GM19455 (cell line): Measurements from ENCODE around the gene TWSG1.
A peak's percentile ranks its signal among the peaks of the same experiment; 100 is the strongest.
"Not testable (repeated sequence)": the region's sequence is repeated elsewhere in the genome, so short reads cannot be mapped to it uniquely, and the experiment has no call there.

ENCODE experiments used
- ATAC-seq: cut with Tn5 transposase; IDR thresholded peaks from one replicate; pipeline ENCODE4 v1.9.1; 2021; ENCODE audit not compliant: unreplicated experiment

TWSG1 gene

DNA sequence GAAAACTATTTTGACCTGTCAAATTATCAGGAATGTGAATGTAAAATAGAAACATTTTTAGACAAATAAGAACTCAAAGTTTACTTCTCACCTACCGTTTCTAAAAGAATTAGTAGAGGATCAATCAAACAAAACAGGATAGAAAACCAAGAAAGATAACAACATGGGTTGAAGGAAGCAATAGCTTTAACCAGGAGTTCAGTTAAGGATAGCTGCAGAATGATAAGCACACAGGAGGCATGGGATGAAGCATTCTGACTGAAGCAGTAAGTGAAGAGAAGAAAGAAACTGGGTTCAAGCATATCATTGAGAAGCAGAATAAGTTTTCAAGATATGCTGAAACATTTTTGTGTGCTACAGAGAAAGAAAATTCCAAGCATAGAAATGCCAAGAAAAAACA lies 52.3 kb downstream of the TWSG1 start:
- no peak for ATAC-seq

DNA sequence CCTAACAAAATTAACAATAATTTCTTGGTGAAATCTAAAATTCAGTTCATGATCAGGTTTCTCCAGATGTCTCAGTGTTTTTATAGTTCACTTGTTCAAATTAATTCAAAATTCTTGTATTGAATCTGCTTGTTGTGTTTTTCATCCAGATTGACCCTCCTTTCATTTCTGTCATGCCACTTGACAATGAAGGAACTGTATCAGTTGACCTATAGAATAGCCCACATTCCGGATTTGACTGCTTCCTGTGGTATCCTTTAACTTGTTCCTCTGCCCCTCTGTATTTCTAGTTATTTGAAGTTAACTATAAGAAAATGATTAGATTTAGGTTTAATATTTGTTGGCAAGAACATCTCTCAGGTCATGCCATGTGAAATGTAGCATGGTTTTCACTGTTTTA lies 53.3 kb downstream of the TWSG1 start:
- ATAC-seq = no peak

DNA sequence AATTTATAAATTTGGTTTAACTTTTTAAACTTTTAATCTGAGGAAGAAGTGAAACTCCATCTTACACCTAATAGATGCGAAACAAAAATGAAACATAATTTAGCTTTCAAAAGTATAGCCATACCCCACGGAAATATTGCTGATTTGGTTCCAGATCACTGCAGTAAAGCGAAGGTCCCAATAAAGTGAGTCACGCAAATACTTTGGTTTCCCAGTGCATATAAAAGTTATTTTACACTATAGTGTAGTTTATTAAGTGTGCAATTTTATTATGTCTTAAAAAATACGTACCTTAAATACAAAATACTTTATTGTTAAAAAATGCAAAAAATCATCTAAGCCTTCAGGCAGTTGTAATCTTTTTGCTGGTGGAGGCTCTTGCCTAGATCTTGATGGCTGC lies 55.1 kb downstream of the TWSG1 start:
- ATAC-seq = no peak

DNA sequence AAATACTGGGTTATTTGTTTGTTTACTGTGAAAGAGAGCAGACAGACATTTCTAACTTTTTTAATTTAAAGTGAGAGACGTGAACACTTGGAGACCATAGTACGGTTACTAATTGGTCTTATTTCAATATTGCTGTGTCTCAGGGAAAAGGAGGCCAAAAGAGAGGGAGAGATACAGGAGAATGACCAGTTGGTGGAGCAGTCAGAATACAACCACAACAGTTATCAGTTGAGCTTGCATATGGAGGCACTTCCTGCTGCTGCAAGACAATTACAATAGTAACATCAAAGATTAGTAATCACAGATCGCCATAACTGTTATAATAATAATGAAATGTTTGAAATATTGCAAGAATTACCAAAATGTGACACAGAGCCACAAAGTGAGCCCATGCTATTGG lies 58.2 kb downstream of the TWSG1 start:
- ATAC-seq = no peak

DNA sequence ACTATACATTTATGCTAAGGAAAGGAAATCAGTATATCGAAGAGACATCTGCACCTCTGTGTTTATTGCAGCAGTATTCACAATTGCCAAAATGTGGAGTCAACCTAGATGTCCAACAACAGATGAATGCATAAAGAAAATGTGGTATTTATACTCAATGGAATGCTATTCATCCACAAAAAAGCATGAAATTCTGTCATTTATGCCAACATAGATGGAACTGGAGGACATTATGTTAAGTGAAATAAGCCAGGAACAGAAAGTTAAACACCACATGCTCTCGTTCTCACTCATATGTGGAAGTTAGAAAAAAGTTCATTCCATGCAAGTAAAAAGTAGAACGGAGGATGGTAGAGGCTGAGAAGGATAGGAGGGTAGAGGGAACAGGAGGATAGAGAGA lies 59.5 kb downstream of the TWSG1 start:
- no peak for ATAC-seq

DNA sequence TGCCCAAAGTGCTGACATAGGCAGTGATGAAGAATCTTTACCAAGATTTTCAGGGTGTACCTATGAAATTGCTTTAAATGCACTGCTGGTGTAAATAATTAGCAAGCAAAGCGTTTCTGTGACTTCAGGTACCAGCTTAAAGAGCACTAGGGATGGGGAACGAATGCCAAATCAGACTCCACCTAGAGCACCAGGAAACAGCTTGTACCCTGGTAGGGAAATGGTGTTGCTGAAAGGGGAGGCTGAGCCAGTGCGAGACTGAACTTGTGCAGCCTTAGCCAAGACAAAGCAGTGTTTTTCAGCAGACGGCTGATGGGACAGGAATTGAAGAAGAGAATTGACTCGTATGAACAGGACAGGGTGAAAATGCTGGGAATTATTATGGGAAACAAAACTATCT lies 65.6 kb downstream of the TWSG1 start:
- no peak for ATAC-seq

DNA sequence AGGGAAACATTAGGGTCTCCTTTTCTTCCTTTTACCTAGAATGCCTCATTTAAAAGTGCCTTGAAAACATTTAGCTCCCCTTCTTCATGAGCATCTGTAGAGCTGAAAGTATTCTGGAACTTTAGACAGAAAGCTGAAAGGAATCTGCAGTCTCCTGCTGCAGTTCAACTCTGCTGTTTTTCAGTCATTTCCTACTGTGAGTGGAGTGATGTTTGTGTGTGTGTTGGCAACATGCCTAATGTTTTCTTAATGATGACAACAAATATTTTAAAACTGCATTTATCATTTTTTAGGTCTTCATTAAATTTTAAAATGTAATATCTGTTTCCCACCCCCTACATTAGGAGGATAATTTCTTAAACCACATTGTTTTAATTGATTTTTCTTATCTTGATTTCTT lies 66.6 kb downstream of the TWSG1 start:
- no peak for ATAC-seq

DNA sequence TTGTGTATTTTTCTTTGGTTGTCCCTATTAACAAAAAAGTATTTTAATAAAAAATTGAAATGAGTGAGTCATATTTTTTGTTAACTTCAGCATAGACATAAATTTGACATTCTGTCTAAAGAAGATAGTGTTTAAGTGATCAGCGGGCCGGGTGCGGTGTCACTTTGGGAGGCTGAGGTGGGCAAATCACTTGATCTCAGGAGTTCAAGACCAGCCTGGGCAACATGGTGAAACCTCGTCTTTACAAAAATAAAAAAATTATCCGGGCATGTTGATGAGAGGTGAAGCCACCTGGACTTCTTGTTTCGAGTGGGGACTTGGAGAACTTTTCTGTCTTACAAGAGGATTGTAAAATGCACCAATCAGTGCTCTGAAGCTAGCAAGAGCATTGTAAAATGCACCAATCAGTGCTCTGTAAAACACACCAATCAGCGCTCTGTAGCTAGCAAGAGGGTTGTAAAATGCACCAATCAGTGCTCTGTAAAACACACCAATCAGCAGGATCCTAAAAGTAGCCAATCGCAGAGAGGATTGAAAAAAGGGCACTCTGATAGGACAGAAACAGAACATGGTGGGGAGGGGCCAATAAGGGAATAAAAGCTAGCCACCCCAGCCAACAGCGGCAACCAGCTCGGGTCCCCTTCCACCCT lies 67.9 kb downstream of the TWSG1 start:
- not testable (repeated sequence) for ATAC-seq

DNA sequence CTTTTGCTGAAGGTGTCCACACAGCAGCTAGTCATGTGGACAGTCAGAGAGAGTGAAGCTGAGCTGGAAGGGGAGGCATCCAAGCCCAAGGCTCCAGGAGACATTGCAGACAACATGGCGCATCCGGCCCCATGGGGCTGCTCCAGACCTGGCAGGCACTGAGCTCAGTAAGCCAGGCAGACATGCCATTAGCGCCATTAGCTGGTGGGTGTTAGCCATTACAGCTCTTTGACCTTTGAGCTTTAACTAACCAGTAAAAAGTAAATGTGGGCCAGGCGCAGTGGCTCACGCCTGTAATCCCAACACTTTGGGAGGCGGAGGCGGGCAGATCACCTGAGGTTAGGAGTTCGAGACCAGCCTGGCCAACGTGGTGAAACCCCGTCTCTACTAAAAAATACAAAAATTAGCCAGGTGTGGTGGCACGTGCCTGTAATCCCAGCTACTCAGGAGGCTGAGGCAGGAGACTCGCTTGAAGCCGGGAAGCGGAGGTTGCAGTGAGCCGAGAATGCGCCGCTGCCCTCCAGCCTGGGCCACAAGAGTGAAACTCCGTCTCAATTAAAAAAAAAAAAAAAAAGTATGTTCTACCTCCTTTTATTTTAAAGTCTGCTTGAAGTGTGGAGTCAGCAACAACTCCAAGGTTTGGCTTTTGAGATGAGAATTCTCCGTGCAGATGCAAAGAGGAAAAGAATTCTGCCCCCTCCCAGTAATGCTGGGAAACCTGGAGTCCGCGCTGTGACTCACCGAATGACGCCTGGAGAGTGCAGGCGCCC lies 69.4 kb downstream of the TWSG1 start:
- ATAC-seq = no peak

DNA sequence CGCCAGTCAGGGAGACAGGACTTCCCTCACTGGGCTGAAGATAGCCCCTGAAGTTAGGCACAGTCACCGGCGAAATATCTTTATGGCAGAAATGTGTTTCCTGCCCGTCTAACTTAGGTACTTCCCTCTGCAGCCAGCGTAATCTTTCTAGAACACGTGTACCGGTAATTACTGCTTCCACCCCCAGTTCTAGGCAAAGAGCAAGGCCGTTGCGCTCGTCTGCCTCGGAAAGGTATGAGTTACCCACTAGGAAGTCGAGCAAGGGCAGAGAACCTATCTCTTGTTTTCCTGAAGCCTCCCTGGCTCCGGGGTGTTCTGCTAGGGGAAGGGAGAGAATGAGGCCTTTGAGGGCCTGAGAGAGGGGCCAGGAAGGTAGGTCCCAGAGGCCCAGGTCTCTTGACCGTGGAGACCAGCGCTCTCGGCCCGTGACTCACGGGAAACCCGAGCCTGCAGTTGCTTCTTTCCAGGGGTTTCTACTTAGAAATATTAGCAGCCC lies 70.0 kb downstream of the TWSG1 start:
- peak; percentile 57 for ATAC-seq

DNA sequence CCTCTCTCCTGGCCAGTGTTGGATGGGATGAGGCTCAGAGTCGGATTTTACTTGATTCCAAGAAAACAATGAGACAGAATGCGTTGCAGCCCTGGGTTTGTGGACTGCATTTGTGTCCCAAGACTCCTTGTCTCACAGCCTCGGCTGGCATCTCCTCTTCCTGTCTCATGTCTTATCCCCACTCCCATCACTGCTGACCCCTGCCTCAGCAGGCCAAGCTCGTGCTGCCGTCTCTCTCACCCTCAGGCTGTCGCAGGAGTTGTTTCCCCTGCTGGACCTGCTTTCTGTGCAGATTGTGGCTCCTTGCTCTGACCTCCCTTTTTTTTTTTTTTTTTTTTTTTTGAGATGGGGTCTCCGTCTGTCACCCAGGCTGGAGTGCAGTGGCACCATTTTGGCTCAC lies 70.6 kb downstream of the TWSG1 start:
- no peak for ATAC-seq

DNA sequence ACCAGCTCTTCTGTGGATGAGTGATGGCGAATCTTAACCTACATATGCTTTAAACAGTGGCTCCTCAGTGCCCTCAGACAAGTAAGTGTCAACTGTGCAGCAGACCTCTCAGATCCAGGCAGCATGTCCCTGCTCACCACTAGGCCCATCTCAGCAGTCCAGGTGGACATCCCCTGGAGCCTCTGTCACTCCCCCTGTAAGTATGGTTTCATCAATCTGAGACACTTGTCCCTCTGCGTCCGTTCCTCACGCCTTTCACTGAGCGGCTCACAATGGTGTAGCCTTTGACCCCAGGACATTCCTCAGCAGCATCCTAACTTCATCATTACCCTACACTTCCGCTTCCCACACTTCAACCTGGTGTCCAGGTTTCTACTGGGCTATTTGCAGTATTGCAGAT lies 71.4 kb downstream of the TWSG1 start:
- no peak for ATAC-seq

DNA sequence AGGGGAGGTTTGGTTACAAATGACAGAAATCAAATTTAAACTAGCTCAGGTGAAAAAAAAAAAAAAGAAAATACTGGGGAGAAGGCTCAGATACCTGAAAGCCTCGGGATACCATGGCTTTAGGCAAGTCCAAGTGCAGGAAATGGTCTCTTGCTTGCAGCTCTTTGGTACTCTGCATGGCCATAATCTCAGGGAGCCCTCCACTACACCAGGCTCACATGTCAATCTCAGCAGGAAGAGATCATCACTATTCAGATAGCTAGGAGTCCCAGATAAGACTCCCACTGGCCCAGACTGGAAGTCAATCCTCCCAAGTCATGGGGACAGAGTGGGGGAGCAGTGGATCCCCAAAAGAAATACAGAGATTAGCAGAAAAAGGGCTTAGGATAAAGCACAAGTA lies 75.9 kb downstream of the TWSG1 start:
- ATAC-seq = no peak

DNA sequence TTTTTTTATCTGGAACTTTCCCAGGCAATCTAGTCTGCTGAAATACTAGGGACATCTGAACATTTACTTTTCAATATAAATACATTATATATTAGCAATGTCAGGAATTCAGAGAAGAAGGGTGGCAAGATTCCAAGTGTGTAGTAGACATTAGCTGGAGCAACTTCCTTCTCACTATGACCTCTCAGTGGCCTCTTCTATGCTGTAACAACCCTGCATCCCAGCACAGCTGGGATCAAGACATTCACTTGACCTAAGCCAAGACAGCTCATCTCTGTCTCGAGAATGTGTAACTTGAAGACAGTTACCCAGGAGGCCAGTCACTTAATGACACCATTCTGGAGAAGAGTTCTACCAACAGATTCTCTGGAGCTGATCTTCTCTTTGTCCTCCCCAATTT lies 79.0 kb downstream of the TWSG1 start:
- ATAC-seq = no peak

DNA sequence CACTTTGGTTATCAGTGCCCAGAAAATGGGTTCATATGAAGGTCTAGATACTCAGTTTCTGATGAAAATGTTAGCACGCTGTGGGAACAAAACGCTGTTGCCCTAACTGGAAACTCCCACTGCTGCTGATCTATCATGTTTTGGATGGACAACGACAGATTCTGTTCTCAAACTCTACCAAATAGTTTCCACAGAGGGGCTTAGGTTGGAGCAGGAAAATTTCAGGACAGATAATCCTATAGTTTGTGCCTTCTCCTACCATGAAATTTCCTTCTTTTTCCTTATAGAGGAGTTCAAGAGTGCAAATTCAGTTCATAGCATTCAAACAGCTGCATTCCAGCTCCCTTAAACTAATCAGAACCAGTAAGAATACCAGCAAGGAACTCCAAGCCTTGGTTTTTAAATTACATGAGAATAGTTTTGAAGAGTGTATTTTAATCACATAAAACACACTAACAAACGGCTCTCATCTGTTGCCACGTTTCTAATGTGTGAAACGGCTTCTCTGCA lies 82.0 kb downstream of the TWSG1 start:
- ATAC-seq = no peak

DNA sequence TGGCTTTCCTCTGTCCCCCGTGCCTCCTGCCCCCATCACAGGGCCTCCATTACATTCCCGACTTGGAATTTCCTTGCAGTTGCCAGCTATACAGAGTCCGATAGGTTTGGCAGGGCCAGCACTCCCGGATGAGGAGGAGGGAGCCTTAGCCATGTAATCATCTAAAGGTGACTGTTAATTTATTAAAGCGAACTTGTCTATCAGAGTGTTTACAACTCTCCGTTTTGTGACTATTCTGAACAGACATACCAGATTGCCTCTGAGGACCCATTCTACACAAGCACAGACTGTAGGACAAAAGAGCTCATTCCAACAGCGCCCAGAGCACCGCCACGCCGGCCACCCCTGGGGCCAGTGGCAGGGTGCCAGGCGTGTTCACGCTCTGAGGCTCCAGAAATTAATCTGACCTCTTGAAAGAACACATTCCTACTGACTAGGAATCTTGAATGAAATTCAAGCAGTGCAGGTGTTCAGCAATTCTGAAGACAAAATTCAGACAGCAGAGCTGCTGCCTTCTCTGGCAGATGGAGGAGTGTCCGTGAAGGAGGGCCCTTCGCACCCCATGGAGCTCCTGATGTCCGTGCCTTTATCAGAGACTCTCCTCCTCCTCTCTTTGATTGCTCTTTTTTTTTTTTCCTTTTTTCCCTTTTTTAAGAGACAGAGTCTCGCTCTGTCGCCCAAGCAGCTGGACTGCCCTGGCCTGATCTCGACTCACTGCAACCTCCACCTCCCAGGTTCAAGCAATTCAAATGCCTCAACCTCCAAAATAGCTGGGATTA lies 82.7 kb downstream of the TWSG1 start:
- no peak for ATAC-seq

DNA sequence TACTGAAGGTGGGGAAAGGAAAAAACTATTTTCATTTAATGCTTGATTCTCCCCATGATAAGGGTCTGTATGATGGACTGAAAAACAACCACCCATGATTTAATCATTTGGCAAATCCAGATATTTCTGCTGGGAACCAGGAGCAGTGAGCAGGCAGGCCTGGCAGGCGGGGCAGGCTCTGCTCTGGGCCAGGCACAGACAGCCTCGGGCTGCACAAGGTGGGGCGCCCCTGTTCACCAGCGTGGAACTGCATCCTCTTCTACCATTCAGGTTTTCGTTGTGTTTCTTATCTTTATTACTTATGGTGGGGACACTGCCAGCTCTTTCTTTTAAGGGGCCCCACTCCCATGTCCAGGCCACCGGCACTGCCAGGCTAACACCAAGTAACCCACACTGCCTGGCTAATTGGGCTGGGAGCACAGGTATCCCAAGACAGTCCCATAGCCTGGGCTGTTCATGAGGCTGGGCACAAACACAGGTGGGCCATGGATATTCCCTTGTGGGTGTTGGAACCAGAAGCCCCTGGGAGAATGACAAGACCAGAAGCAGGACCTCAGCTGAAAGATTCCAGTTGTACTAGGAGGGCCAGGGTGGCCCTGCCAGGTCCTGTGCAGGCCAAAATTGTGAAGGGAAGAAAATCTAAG lies 83.6 kb downstream of the TWSG1 start:
- ATAC-seq = no peak

DNA sequence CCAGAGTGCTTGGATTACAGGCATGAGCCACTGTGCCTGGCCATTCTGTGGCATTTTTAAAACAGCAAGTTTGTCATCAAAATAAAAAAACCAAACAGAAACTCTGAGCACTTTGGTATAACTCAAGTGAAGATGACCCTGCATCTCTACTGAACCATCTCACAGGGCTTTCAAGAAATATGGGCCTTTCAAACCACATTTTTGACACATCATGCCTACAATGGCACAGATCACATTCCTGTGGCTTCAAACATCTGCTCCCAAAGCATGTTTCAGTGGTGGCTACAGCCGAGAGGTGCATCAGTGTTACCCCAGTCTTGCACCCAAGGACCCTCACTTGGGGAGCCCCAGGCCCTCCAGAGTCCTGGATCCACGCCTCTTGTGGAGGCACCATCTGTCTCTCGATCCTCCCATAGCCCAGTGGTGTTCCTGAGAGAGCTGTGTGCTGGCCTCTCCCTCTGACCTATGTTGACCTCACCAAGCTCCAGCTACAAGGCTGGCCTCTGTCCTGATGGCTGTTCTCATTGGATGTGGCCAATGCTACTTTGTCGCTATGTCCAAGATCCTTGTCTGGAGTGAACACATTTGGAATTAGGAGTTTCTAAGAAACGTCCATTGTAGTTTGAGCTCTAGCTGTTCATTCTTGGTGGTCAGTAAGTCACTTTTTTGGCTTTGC lies 85.5 kb downstream of the TWSG1 start:
- no peak for ATAC-seq

DNA sequence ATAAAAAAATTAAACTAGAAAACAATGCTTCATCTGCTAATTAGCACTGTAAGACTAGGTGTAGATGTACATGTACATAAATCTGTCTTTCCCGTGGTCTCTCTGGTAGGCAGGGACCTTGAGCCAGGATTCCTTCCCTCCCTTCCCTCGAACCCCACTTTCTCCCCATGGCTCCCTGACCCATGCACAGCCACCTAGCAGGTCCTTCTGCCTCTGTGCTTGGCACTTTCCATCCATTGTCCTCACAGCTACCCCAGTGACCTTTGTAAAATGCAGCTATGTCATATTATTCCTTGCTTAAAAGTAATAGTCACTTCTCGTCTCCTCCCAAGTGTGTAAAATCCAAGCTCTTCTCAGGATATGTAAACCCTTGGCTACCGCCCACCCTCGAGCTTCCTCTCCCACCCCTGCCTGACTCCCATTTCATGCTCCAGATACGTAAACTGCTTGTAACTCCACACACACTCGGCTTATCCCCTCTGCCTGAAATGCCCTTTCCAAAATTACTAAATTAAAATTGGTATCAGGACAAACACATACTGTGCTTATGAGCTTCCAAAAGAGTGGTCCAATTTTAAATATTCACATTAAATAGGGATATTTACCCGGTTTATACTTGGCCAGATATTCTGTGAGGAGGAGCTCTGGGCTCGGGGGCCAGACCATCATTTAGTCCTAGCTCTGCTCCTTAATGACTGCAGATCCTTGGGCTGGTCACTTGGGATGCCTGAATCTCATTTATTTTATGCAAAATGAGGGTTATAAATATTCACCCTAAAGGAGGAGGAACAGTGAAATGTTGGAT lies 86.7 kb downstream of the TWSG1 start:
- ATAC-seq = no peak

DNA sequence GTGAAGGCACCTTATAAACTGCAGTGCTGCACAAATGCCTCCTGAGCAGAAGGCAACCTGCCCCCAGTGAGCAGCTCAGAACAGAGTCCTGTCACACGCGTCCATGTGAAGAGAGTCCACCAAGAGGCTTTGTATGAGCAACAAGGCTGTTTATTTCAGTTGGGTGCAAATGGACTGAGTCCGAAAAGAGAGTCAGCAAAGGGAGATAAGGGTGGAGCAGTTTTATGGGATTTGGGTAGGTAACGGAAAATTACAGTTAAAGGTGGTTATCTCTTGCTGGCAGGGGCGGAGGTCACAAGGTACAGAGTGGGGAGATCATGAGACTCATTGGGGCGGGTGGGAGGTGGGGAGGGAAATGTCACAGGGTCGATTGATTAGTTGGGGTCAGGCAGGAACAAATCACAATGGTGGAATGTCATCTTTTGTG lies 87.3 kb downstream of the TWSG1 start:
- ATAC-seq = no peak
